Neural cell (in vitro differentiated cells): ENCODE data around the gene TRPV3.

Experiments used
- MXI1 ChIP-seq: fragments of 450-650 bp; conservative IDR thresholded peaks from 2 replicates; pipeline ENCODE4 v1.6.1; 2014; ENCODE audit warnings: antibody characterized with exemption, mild to moderate bottlenecking; ENCODE audit not compliant: poor library complexity, severe bottlenecking
- POLR2AphosphoS5 ChIP-seq: IDR thresholded peaks from 2 replicates; pipeline ENCODE4 v1.6.1; 2012
- RAD21 ChIP-seq: fragments of 450-650 bp; conservative IDR thresholded peaks from 2 replicates; pipeline ENCODE4 v1.6.1; 2014; ENCODE audit warnings: antibody characterized with exemption, mild to moderate bottlenecking, moderate library complexity
- SMC3 ChIP-seq: fragments of 450-650 bp; conservative IDR thresholded peaks from 2 replicates; pipeline ENCODE4 v1.6.1; 2014; ENCODE audit warnings: antibody characterized with exemption, mild to moderate bottlenecking, moderate library complexity; ENCODE audit not compliant: poor library complexity
- TF ChIP-seq, protein P1 (sequence below): fragments of 450-650 bp; IDR thresholded peaks from 2 replicates; pipeline ENCODE4 v1.5.1; 2014; ENCODE audit warnings: antibody characterized with exemption, mild to moderate bottlenecking, moderate library complexity; ENCODE audit not compliant: poor library complexity, severe bottlenecking

- TF ChIP-seq, protein P1, sequence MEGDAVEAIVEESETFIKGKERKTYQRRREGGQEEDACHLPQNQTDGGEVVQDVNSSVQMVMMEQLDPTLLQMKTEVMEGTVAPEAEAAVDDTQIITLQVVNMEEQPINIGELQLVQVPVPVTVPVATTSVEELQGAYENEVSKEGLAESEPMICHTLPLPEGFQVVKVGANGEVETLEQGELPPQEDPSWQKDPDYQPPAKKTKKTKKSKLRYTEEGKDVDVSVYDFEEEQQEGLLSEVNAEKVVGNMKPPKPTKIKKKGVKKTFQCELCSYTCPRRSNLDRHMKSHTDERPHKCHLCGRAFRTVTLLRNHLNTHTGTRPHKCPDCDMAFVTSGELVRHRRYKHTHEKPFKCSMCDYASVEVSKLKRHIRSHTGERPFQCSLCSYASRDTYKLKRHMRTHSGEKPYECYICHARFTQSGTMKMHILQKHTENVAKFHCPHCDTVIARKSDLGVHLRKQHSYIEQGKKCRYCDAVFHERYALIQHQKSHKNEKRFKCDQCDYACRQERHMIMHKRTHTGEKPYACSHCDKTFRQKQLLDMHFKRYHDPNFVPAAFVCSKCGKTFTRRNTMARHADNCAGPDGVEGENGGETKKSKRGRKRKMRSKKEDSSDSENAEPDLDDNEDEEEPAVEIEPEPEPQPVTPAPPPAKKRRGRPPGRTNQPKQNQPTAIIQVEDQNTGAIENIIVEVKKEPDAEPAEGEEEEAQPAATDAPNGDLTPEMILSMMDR, result no peak
- TF ChIP-seq RAD21, result no peak
- TF ChIP-seq POLR2AphosphoS5, result no peak
- no peak for TF ChIP-seq MXI1
- TF ChIP-seq SMC3, result no peak
These were observed 1.2 kb downstream of the TRPV3 start for GRCh38 chr17:3556239-3556915.
